ENCODE measurements around the gene FANCM. TPM values are rescaled to one million over a fixed set of nuclear protein-coding genes. Genes with fewer than 3 reads are reported as not detected.
A peak's percentile ranks its signal among the peaks of the same experiment; 100 is the strongest.

Gene FANCM
- total RNA-seq, 1 experiment from 2014 or later, result 11.7 TPM

- Histone ChIP-seq H3F3A (ENCODE audit: low read length, unreplicated experiment) (no peaks in the 10 kb centered on the region), H3K79me2 (ENCODE audit: low read length) (no peaks in the 10 kb centered on the region), H3K27me3 (ENCODE audit: low read length) (no peaks in the 10 kb centered on the region), H3K9me2 (replicated peaks; ENCODE audit: low read length) (no peaks in the 10 kb centered on the region), H3K27ac (ENCODE audit: low read length) (no peak overlapping the region), H2AFZ (ENCODE audit: low read length) (no peak overlapping the region), H3K36me3 (ENCODE audit: low read depth, low read length) (peaks cover 8% of the 10 kb centered on the region), H3K9ac (ENCODE audit: low read length) (no peak overlapping the region), H3K9me3 (ENCODE audit: low read length) (no peaks in the 10 kb centered on the region), H3K4me3 (ENCODE audit: low read length) (no peak overlapping the region), H3K4me1 (ENCODE audit: insufficient read depth, low read length) (peaks cover 17% of the 10 kb centered on the region), H3K4me2 (ENCODE audit: low read length) (no peak overlapping the region), H4K20me1 (ENCODE audit: low read length) (no peaks in the 10 kb centered on the region)
- DNase-seq, result no peak
- TF ChIP-seq, protein P1, sequence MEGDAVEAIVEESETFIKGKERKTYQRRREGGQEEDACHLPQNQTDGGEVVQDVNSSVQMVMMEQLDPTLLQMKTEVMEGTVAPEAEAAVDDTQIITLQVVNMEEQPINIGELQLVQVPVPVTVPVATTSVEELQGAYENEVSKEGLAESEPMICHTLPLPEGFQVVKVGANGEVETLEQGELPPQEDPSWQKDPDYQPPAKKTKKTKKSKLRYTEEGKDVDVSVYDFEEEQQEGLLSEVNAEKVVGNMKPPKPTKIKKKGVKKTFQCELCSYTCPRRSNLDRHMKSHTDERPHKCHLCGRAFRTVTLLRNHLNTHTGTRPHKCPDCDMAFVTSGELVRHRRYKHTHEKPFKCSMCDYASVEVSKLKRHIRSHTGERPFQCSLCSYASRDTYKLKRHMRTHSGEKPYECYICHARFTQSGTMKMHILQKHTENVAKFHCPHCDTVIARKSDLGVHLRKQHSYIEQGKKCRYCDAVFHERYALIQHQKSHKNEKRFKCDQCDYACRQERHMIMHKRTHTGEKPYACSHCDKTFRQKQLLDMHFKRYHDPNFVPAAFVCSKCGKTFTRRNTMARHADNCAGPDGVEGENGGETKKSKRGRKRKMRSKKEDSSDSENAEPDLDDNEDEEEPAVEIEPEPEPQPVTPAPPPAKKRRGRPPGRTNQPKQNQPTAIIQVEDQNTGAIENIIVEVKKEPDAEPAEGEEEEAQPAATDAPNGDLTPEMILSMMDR (conservative IDR thresholded peaks at IDR 0.05; ENCODE audit: low read depth, low read length), result no peak
- no peak for TF ChIP-seq EZH2 (IDR thresholded peaks at IDR 0.05; ENCODE audit: low read length, unreplicated experiment)
- no peak for TF ChIP-seq EZH2phosphoT487 (IDR thresholded peaks at IDR 0.05; ENCODE audit: borderline replicate concordance, low read length)
- POLR2A ChIA-PET (ENCODE audit: unreplicated experiment), result no interaction called here
- intact Hi-C loops (cut with micrococcal nuclease), result no loop called here
- ATAC-seq, result no peak
- BruUV-seq (replicated peaks), result no TSS peak
- CTCF ChIA-PET, result no interaction called here
Measured at GRCh38 chr14:45185100-45185814, 49.5 kb downstream of the FANCM start.

DNA sequence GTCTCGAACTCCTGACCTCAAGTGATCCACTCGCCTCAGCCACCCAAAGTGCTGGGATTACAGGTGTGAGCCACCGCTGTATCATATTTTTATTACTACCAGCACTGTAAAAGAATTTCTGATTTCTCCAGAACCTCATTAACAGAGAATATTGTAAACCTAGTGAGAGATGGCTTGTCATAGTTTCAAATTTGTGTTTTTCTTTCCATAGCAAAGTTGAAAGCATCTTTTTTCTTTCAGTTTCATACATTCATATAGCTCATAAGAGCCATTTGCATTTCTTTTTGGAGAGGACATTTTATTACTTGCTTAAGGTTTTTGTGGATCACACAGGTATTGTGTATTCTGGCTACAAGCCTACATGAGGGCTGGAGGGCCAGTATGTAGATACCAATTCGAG is 59.2 kb downstream of the FANCM start:
- no peak overlapping the region for H3K4me2 ChIP-seq (ENCODE audit: low read length)
- H3K9ac ChIP-seq (ENCODE audit: low read length), result no peak overlapping the region
- H3K36me3 ChIP-seq (ENCODE audit: low read depth, low read length), result no peaks in the 10 kb centered on the region; the same call in 1 of the 2 replicates
- no peak overlapping the region for H3K4me3 ChIP-seq (ENCODE audit: low read length)
- ChIA-PET CTCF (no interaction called here), POLR2A (ENCODE audit: unreplicated experiment) (no interaction called here)
- H3K27ac ChIP-seq (ENCODE audit: low read length), result no peak overlapping the region
- intact Hi-C loops (cut with micrococcal nuclease), result loop anchor here (5.0 kb wide), 1 partner anchor 72 kb away; no protein-coding TSS in a partner anchor
- H3K79me2 ChIP-seq (ENCODE audit: low read length), result no peaks in the 10 kb centered on the region
- TF ChIP-seq, protein P1 (conservative IDR thresholded peaks at IDR 0.05; ENCODE audit: low read depth, low read length), result no peak
- TF ChIP-seq EZH2 (IDR thresholded peaks at IDR 0.05; ENCODE audit: low read length, unreplicated experiment) (no peak), EZH2phosphoT487 (IDR thresholded peaks at IDR 0.05; ENCODE audit: borderline replicate concordance, low read length) (no peak)
- ATAC-seq (no peak), DNase-seq (no peak)
- no peaks in the 10 kb centered on the region for H3K27me3 ChIP-seq (ENCODE audit: low read length)
- H3K4me1 ChIP-seq (ENCODE audit: insufficient read depth, low read length), result no peaks in the 10 kb centered on the region
- H3K9me3 ChIP-seq (ENCODE audit: low read length), result no peaks in the 10 kb centered on the region
- BruUV-seq (replicated peaks), result no TSS peak
- no peaks in the 10 kb centered on the region for H3F3A ChIP-seq (ENCODE audit: low read length, unreplicated experiment)
- H3K9me2 ChIP-seq (replicated peaks; ENCODE audit: low read length), result no peaks in the 10 kb centered on the region
- H4K20me1 ChIP-seq (ENCODE audit: low read length), result no peaks in the 10 kb centered on the region
- no peak overlapping the region for H2AFZ ChIP-seq (ENCODE audit: low read length)

DNA sequence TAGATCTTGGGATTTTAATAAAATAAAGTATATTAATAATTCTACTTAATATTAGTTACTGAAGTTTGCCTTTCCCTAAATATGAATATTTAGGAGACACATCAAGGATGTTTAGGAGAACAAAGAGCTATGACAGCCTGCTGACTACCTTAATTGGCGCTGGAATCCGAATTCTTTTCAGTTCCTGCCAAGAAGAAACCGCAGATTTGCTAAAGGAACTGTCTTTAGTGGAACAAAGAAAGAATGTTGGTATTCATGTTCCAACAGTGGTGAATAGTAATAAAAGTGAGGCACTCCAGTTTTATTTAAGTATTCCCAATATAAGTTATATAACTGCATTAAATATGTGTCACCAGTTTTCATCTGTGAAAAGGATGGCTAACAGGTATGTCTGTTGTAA is 62.8 kb downstream of the FANCM start:
- CTCF ChIA-PET, result no interaction called here
- intact Hi-C loops (cut with micrococcal nuclease), result loop anchor here (5.0 kb wide), 1 partner anchor 69 kb away; no protein-coding TSS in a partner anchor
- no peaks in the 10 kb centered on the region for H3K79me2 ChIP-seq (ENCODE audit: low read length)
- H3K9me2 ChIP-seq (replicated peaks; ENCODE audit: low read length), result no peaks in the 10 kb centered on the region
- ATAC-seq (no peak), DNase-seq (peak; percentile 27)
- no peaks in the 10 kb centered on the region for H4K20me1 ChIP-seq (ENCODE audit: low read length)
- no peak overlapping the region for H3K9ac ChIP-seq (ENCODE audit: low read length)
- peaks cover 4% of the 10 kb centered on the region; the same call in 1 of the 2 replicates for H3K36me3 ChIP-seq (ENCODE audit: low read depth, low read length)
- H3K4me2 ChIP-seq (ENCODE audit: low read length), result no peak overlapping the region
- no peak for TF ChIP-seq EZH2phosphoT487 (IDR thresholded peaks at IDR 0.05; ENCODE audit: borderline replicate concordance, low read length)
- TF ChIP-seq, protein P1 (conservative IDR thresholded peaks at IDR 0.05; ENCODE audit: low read depth, low read length), result no peak
- TF ChIP-seq EZH2 (IDR thresholded peaks at IDR 0.05; ENCODE audit: low read length, unreplicated experiment), result no peak
- H3K27me3 ChIP-seq (ENCODE audit: low read length), result no peaks in the 10 kb centered on the region
- no peak overlapping the region for H3K27ac ChIP-seq (ENCODE audit: low read length)
- no peak overlapping the region for H3K4me3 ChIP-seq (ENCODE audit: low read length)
- no peaks in the 10 kb centered on the region for H3K9me3 ChIP-seq (ENCODE audit: low read length)
- POLR2A ChIA-PET (ENCODE audit: unreplicated experiment), result no interaction called here
- BruUV-seq (replicated peaks), result no TSS peak
- no peaks in the 10 kb centered on the region for H3K4me1 ChIP-seq (ENCODE audit: insufficient read depth, low read length)
- H2AFZ ChIP-seq (ENCODE audit: low read length), result no peak overlapping the region
- H3F3A ChIP-seq (ENCODE audit: low read length, unreplicated experiment), result no peaks in the 10 kb centered on the region
